Naive B cell (primary cell): ENCODE measurements around the gene AGBL4. TPM values are rescaled to one million over a fixed set of nuclear protein-coding genes. Genes with fewer than 3 reads are reported as not detected.

Experiments used
- ATAC-seq, 2 donors: fragments of 150-1000 bp; cut with Tn5 transposase; 2 replicates each; pipeline ENCODE4 v1.10.0; 2021; ENCODE audit warnings: low read depth in 2 of 2, mild to moderate bottlenecking in 2 of 2, moderate library complexity in 2 of 2
- DNase-seq: peaks from one replicate; pipeline ENCODE4 v3.0.0; 2022
- H3K27ac Mint-ChIP-seq, 6 donors: one replicate each; pipeline ENCODE4 v1.8.0; 2020 to 2022; ENCODE audit warnings: mild to moderate bottlenecking in 6 of 6, mixed read lengths in 6 of 6, moderate library complexity in 5 of 6, inconsistent platforms in 2 of 6
- H3K27me3 Mint-ChIP-seq, 3 donors: one replicate each; pipeline ENCODE4 v1.8.0; 2021 to 2022; ENCODE audit warnings: mixed read lengths in 3 of 3, mild to moderate bottlenecking in 1 of 3
- H3K36me3 Mint-ChIP-seq, 2 donors: one replicate each; pipeline ENCODE4 v1.8.0; 2020 to 2022; ENCODE audit warnings: mixed read lengths in 2 of 2, inconsistent platforms in 1 of 2, mild to moderate bottlenecking in 1 of 2
- H3K4me1 Mint-ChIP-seq, 3 donors: one replicate each; pipeline ENCODE4 v1.8.0; 2020 to 2022; ENCODE audit warnings: mixed read lengths in 3 of 3, inconsistent platforms in 1 of 3, mild to moderate bottlenecking in 1 of 3, moderate library complexity in 1 of 3
- H3K4me3 Mint-ChIP-seq, 8 donors: one replicate each; pipeline ENCODE4 v1.8.0; 2020 to 2022; ENCODE audit warnings: mild to moderate bottlenecking in 8 of 8, mixed read lengths in 8 of 8, moderate library complexity in 8 of 8, inconsistent platforms in 2 of 8
- H3K9me3 Mint-ChIP-seq, 7 donors: one replicate each; pipeline ENCODE4 v1.8.0; 2020 to 2022; ENCODE audit warnings: mixed read lengths in 7 of 7, mild to moderate bottlenecking in 5 of 7, inconsistent platforms in 2 of 7, moderate library complexity in 1 of 7
- polyA plus RNA-seq, 6 donors: library from polyadenylated mRNA; unstranded; fragments of 300-500 nt; fragmentation: Illumina TruSeq; gene quantifications; one replicate each; pipeline ENCODE4 v1.2.3, GENCODE V29; 2021; ENCODE audit warnings: low read depth in 6 of 6

Gene AGBL4
- polyA plus RNA-seq, 6 donors from 2014 or later: 0.18 to 0.32 (median 0.20) TPM; not detected in 3

- Mint-ChIP-seq H3K27me3 (peaks cover 0 to 17% (median 14%) of the 10 kb centered on the region in 3 donors), H3K4me3 (no peak overlapping the region), H3K36me3 (no peaks in the 10 kb centered on the region), H3K4me1 (no peaks in the 10 kb centered on the region), H3K9me3 (no peaks in the 10 kb centered on the region), H3K27ac (no peak overlapping the region)
- ATAC-seq (no peak), DNase-seq (no peak)
These were observed 1468.5 kb downstream of the AGBL4 start for GRCh38 chr1:48555271-48555670.

- no peaks in the 10 kb centered on the region for H3K4me1 Mint-ChIP-seq
- no peaks in the 10 kb centered on the region for H3K36me3 Mint-ChIP-seq
- no peaks in the 10 kb centered on the region for H3K9me3 Mint-ChIP-seq
- DNase-seq (no peak), ATAC-seq (no peak)
- H3K27me3 Mint-ChIP-seq: peaks cover 4 to 17% (median 8%) of the 10 kb centered on the region in 3 donors
- H3K4me3 Mint-ChIP-seq: no peak overlapping the region
- no peak overlapping the region for H3K27ac Mint-ChIP-seq
These were observed 1470.7 kb downstream of the AGBL4 start for GRCh38 chr1:48552903-48553606.

GRCh38 chr1:48552420-48552819, 1471.3 kb downstream of the AGBL4 start:
- DNase-seq (peak; percentile 2), ATAC-seq (no peak)
- peaks cover 4 to 17% (median 8%) of the 10 kb centered on the region in 3 donors for H3K27me3 Mint-ChIP-seq
- no peak overlapping the region for H3K4me3 Mint-ChIP-seq
- no peaks in the 10 kb centered on the region for H3K9me3 Mint-ChIP-seq
- H3K27ac Mint-ChIP-seq: no peak overlapping the region
- H3K4me1 Mint-ChIP-seq: no peaks in the 10 kb centered on the region
- H3K36me3 Mint-ChIP-seq: no peaks in the 10 kb centered on the region

- no peak overlapping the region for H3K4me3 Mint-ChIP-seq
- DNase-seq (no peak), ATAC-seq (no peak)
- no peaks in the 10 kb centered on the region for H3K36me3 Mint-ChIP-seq
- H3K9me3 Mint-ChIP-seq: no peaks in the 10 kb centered on the region
- H3K4me1 Mint-ChIP-seq: no peaks in the 10 kb centered on the region
- peak overlapping the region in 1 of 6 donors; percentile 57 for H3K27ac Mint-ChIP-seq
- peaks cover 4 to 29% (median 27%) of the 10 kb centered on the region in 3 donors for H3K27me3 Mint-ChIP-seq
These were observed 1474.8 kb downstream of the AGBL4 start for GRCh38 chr1:48548985-48549384.

GRCh38 chr1:48547561-48548220, 1476.1 kb downstream of the AGBL4 start:
- Mint-ChIP-seq H3K4me1 (no peaks in the 10 kb centered on the region), H3K36me3 (no peaks in the 10 kb centered on the region), H3K9me3 (no peaks in the 10 kb centered on the region), H3K27me3 (peaks cover 5 to 36% (median 34%) of the 10 kb centered on the region in 3 donors), H3K27ac (no peak overlapping the region), H3K4me3 (no peak overlapping the region)
- ATAC-seq: no peak
- no peak for DNase-seq

- Mint-ChIP-seq H3K4me1 (no peaks in the 10 kb centered on the region), H3K27me3 (peaks cover 7 to 53% (median 38%) of the 10 kb centered on the region in 3 donors), H3K9me3 (peaks cover 0 to 3% (median 0%) of the 10 kb centered on the region in 7 donors), H3K27ac (no peak overlapping the region), H3K36me3 (no peaks in the 10 kb centered on the region), H3K4me3 (no peak overlapping the region)
- DNase-seq: no peak
- no peak for ATAC-seq
These were observed 1479.9 kb downstream of the AGBL4 start for GRCh38 chr1:48543854-48544253.

- Mint-ChIP-seq H3K27ac (no peak overlapping the region), H3K27me3 (peaks cover 7 to 39% (median 28%) of the 10 kb centered on the region in 3 donors), H3K9me3 (peaks cover 0 to 3% (median 0%) of the 10 kb centered on the region in 7 donors), H3K4me1 (no peaks in the 10 kb centered on the region), H3K36me3 (no peaks in the 10 kb centered on the region), H3K4me3 (peak overlapping the region in 1 of 8 donors; percentile 47)
- ATAC-seq (no peak), DNase-seq (no peak)
These were observed 1483.2 kb downstream of the AGBL4 start for GRCh38 chr1:48540587-48540986.

GRCh38 chr1:48536477-48536876, 1487.3 kb downstream of the AGBL4 start:
- Mint-ChIP-seq H3K9me3 (no peaks in the 10 kb centered on the region), H3K4me3 (no peak overlapping the region), H3K27me3 (peaks cover 16 to 54% (median 44%) of the 10 kb centered on the region in 3 donors), H3K27ac (no peak overlapping the region), H3K36me3 (no peaks in the 10 kb centered on the region), H3K4me1 (no peaks in the 10 kb centered on the region)
- ATAC-seq (no peak), DNase-seq (no peak)

- no peaks in the 10 kb centered on the region for H3K9me3 Mint-ChIP-seq
- peaks cover 32 to 45% (median 45%) of the 10 kb centered on the region in 3 donors for H3K27me3 Mint-ChIP-seq
- no peaks in the 10 kb centered on the region for H3K36me3 Mint-ChIP-seq
- H3K4me3 Mint-ChIP-seq: no peak overlapping the region
- H3K27ac Mint-ChIP-seq: peak overlapping the region in 1 of 6 donors; percentile 8
- no peak for DNase-seq
- H3K4me1 Mint-ChIP-seq: no peaks in the 10 kb centered on the region
- ATAC-seq: no peak
These were observed 1490.8 kb downstream of the AGBL4 start for GRCh38 chr1:48532976-48533375.

- Mint-ChIP-seq H3K9me3 (no peaks in the 10 kb centered on the region), H3K27ac (no peak overlapping the region), H3K4me3 (no peak overlapping the region), H3K4me1 (no peaks in the 10 kb centered on the region), H3K27me3 (peaks cover 47 to 60% (median 48%) of the 10 kb centered on the region in 3 donors), H3K36me3 (no peaks in the 10 kb centered on the region)
- DNase-seq (no peak), ATAC-seq (no peak)
These were observed 1492.9 kb downstream of the AGBL4 start for GRCh38 chr1:48530727-48531351.

GRCh38 chr1:48527051-48527450, 1496.7 kb downstream of the AGBL4 start:
- DNase-seq: no peak
- Mint-ChIP-seq H3K9me3 (no peaks in the 10 kb centered on the region), H3K36me3 (no peaks in the 10 kb centered on the region)

GRCh38 chr1:48526008-48526710, 1497.6 kb downstream of the AGBL4 start:
- Mint-ChIP-seq H3K27me3 (peaks cover 15 to 45% (median 28%) of the 10 kb centered on the region in 3 donors), H3K36me3 (no peaks in the 10 kb centered on the region), H3K4me3 (no peak overlapping the region), H3K4me1 (no peaks in the 10 kb centered on the region), H3K27ac (no peak overlapping the region), H3K9me3 (no peaks in the 10 kb centered on the region)
- ATAC-seq (no peak), DNase-seq (no peak)

More at GRCh38 chr1:48527051-48527450, 1496.7 kb downstream of the AGBL4 start:
- Mint-ChIP-seq H3K4me1 (no peaks in the 10 kb centered on the region), H3K4me3 (no peak overlapping the region), H3K27ac (no peak overlapping the region), H3K27me3 (peaks cover 15 to 37% (median 33%) of the 10 kb centered on the region in 3 donors)
- ATAC-seq: no peak

GRCh38 chr1:48524892-48525467, 1498.8 kb downstream of the AGBL4 start:
- no peaks in the 10 kb centered on the region for H3K4me1 Mint-ChIP-seq
- H3K9me3 Mint-ChIP-seq: no peaks in the 10 kb centered on the region
- H3K36me3 Mint-ChIP-seq: no peaks in the 10 kb centered on the region
- no peak for ATAC-seq
- H3K27me3 Mint-ChIP-seq: peaks cover 15 to 51% (median 32%) of the 10 kb centered on the region in 3 donors
- H3K4me3 Mint-ChIP-seq: peak overlapping the region in 1 of 8 donors; percentile 42
- no peak for DNase-seq
- H3K27ac Mint-ChIP-seq: no peak overlapping the region
